Measurements from ENCODE around the gene SLC4A3.
"Not testable (repeated sequence)": the region's sequence is repeated elsewhere in the genome, so short reads cannot be mapped to it uniquely, and the experiment has no call there.

The SLC4A3 gene

GRCh38 chr2:219675221-219675620, 47.8 kb downstream of the SLC4A3 start:
- in situ Hi-C loops (cut with MboI; ENCODE audit: low sequenced_read_pairs) = no loop called here
- H3K4me1 ChIP-seq = peaks cover 4% of the 10 kb centered on the region; the same call in 1 of the 2 replicates
- H3K9me3 ChIP-seq = no peaks in the 10 kb centered on the region
- H3K27me3 ChIP-seq (ENCODE audit: low read depth) = peaks cover 21% of the 10 kb centered on the region
- H3K36me3 ChIP-seq (replicated peaks) = no peaks in the 10 kb centered on the region
- DNase-seq (ENCODE audit: low spot score in 2 of 2) = no peak
- H3K4me3 ChIP-seq = no peak overlapping the region

GRCh38 chr2:219676586-219676985, 49.2 kb downstream of the SLC4A3 start:
- H3K27me3 ChIP-seq (ENCODE audit: low read depth) = peaks cover 19% of the 10 kb centered on the region
- no peak overlapping the region for H3K4me3 ChIP-seq
- in situ Hi-C loops (cut with MboI; ENCODE audit: low sequenced_read_pairs) = no loop called here
- H3K9me3 ChIP-seq = no peaks in the 10 kb centered on the region
- H3K36me3 ChIP-seq (replicated peaks) = no peaks in the 10 kb centered on the region
- peaks cover under 1% of the 10 kb centered on the region; the same call in 1 of the 2 replicates for H3K4me1 ChIP-seq
- no peak for DNase-seq (ENCODE audit: low spot score in 2 of 2)

- no peak for DNase-seq (ENCODE audit: low spot score in 2 of 2)
- no peak overlapping the region for H3K4me3 ChIP-seq
- peaks cover 24% of the 10 kb centered on the region for H3K27me3 ChIP-seq (ENCODE audit: low read depth)
- no peaks in the 10 kb centered on the region for H3K9me3 ChIP-seq
- no peaks in the 10 kb centered on the region for H3K36me3 ChIP-seq (replicated peaks)
- in situ Hi-C loops (cut with MboI; ENCODE audit: low sequenced_read_pairs) = no loop called here
- H3K4me1 ChIP-seq = no peaks in the 10 kb centered on the region
Measured at GRCh38 chr2:219679041-219679440, 51.6 kb downstream of the SLC4A3 start.

GRCh38 chr2:219679571-219679970, 52.1 kb downstream of the SLC4A3 start:
- H3K36me3 ChIP-seq (replicated peaks) = no peaks in the 10 kb centered on the region
- H3K27me3 ChIP-seq (ENCODE audit: low read depth) = peaks cover 24% of the 10 kb centered on the region
- H3K4me1 ChIP-seq = no peaks in the 10 kb centered on the region
- in situ Hi-C loops (cut with MboI; ENCODE audit: low sequenced_read_pairs) = no loop called here
- H3K9me3 ChIP-seq = no peaks in the 10 kb centered on the region
- no peak for DNase-seq (ENCODE audit: low spot score in 2 of 2)
- H3K4me3 ChIP-seq = no peak overlapping the region

GRCh38 chr2:219680958-219681693, 53.7 kb downstream of the SLC4A3 start:
- H3K9me3 ChIP-seq = no peaks in the 10 kb centered on the region
- no peaks in the 10 kb centered on the region for H3K36me3 ChIP-seq (replicated peaks)
- no peak for DNase-seq (ENCODE audit: low spot score in 2 of 2)
- no peak overlapping the region for H3K4me3 ChIP-seq
- in situ Hi-C loops (cut with MboI; ENCODE audit: low sequenced_read_pairs) = no loop called here
- H3K27me3 ChIP-seq (ENCODE audit: low read depth) = peaks cover 12% of the 10 kb centered on the region
- no peaks in the 10 kb centered on the region; the same call in 1 of the 2 replicates for H3K4me1 ChIP-seq

GRCh38 chr2:219681694-219682300, 54.4 kb downstream of the SLC4A3 start:
- Histone ChIP-seq H3K27me3 (ENCODE audit: low read depth) (peaks cover 12% of the 10 kb centered on the region), H3K9me3 (no peaks in the 10 kb centered on the region), H3K36me3 (replicated peaks) (no peaks in the 10 kb centered on the region), H3K4me3 (no peak overlapping the region), H3K4me1 (no peaks in the 10 kb centered on the region; the same call in 1 of the 2 replicates)
- in situ Hi-C loops (cut with MboI; ENCODE audit: low sequenced_read_pairs) = no loop called here
- DNase-seq (ENCODE audit: low spot score in 2 of 2) = no peak

GRCh38 chr2:219683474-219683873, 56.0 kb downstream of the SLC4A3 start:
- H3K9me3 ChIP-seq; H3K36me3 ChIP-seq (replicated peaks); DNase-seq (ENCODE audit: low spot score in 2 of 2); in situ Hi-C loops (cut with MboI; ENCODE audit: low sequenced_read_pairs); H3K27me3 ChIP-seq (ENCODE audit: low read depth); H3K4me1 ChIP-seq; H3K4me3 ChIP-seq: not testable (repeated sequence)

GRCh38 chr2:219684721-219685689, 57.6 kb downstream of the SLC4A3 start:
- Histone ChIP-seq H3K4me3 (peak overlapping the region; percentile 30), H3K27me3 (ENCODE audit: low read depth) (peaks cover 5% of the 10 kb centered on the region; the same call in 1 of the 2 replicates), H3K36me3 (replicated peaks) (no peaks in the 10 kb centered on the region), H3K9me3 (no peaks in the 10 kb centered on the region), H3K4me1 (peaks cover 7% of the 10 kb centered on the region)
- DNase-seq (ENCODE audit: low spot score in 2 of 2) = peak; percentile 47 to 76
- in situ Hi-C loops (cut with MboI; ENCODE audit: low sequenced_read_pairs) = no loop called here

GRCh38 chr2:219687272-219687671, 59.8 kb downstream of the SLC4A3 start:
- in situ Hi-C loops (cut with MboI; ENCODE audit: low sequenced_read_pairs) = no loop called here
- H3K9me3 ChIP-seq = no peaks in the 10 kb centered on the region
- peaks cover 7% of the 10 kb centered on the region for H3K4me1 ChIP-seq
- H3K36me3 ChIP-seq (replicated peaks) = no peaks in the 10 kb centered on the region
- peak in 1 of 2 experiments; percentile 26 for DNase-seq (ENCODE audit: low spot score in 2 of 2)
- no peak overlapping the region for H3K4me3 ChIP-seq
- H3K27me3 ChIP-seq (ENCODE audit: low read depth) = peaks cover 18% of the 10 kb centered on the region

GRCh38 chr2:219687882-219688559, 60.6 kb downstream of the SLC4A3 start:
- Histone ChIP-seq H3K36me3 (replicated peaks) (no peaks in the 10 kb centered on the region), H3K27me3 (ENCODE audit: low read depth) (peaks cover 23% of the 10 kb centered on the region), H3K4me3 (no peak overlapping the region), H3K9me3 (no peaks in the 10 kb centered on the region), H3K4me1 (peaks cover 7% of the 10 kb centered on the region)
- in situ Hi-C loops (cut with MboI; ENCODE audit: low sequenced_read_pairs) = no loop called here
- DNase-seq (ENCODE audit: low spot score in 2 of 2) = no peak

GRCh38 chr2:219688560-219689445, 61.4 kb downstream of the SLC4A3 start:
- peak in 1 of 2 experiments; percentile 21 for DNase-seq (ENCODE audit: low spot score in 2 of 2)
- peaks cover 25% of the 10 kb centered on the region for H3K27me3 ChIP-seq (ENCODE audit: low read depth)
- H3K4me1 ChIP-seq = peaks cover 7% of the 10 kb centered on the region
- in situ Hi-C loops (cut with MboI; ENCODE audit: low sequenced_read_pairs) = no loop called here
- no peaks in the 10 kb centered on the region for H3K36me3 ChIP-seq (replicated peaks)
- H3K9me3 ChIP-seq = no peaks in the 10 kb centered on the region
- H3K4me3 ChIP-seq = no peak overlapping the region

- Histone ChIP-seq H3K9me3 (no peaks in the 10 kb centered on the region), H3K27me3 (ENCODE audit: low read depth) (peaks cover 37% of the 10 kb centered on the region), H3K4me3 (no peak overlapping the region), H3K36me3 (replicated peaks) (no peaks in the 10 kb centered on the region), H3K4me1 (peaks cover 7% of the 10 kb centered on the region)
- in situ Hi-C loops (cut with MboI; ENCODE audit: low sequenced_read_pairs) = no loop called here
- DNase-seq (ENCODE audit: low spot score in 2 of 2) = peak; percentile 54 to 71
Measured at GRCh38 chr2:219689676-219690628, 62.5 kb downstream of the SLC4A3 start.

All from HAP-1 (cell line).